ENCODE results near the gene ADO. TPM values are rescaled to one million over a fixed set of nuclear protein-coding genes. Genes with fewer than 3 reads are reported as not detected.

Gene ADO
- polyA plus RNA-seq, 1 experiment = 7.8 TPM

DNA sequence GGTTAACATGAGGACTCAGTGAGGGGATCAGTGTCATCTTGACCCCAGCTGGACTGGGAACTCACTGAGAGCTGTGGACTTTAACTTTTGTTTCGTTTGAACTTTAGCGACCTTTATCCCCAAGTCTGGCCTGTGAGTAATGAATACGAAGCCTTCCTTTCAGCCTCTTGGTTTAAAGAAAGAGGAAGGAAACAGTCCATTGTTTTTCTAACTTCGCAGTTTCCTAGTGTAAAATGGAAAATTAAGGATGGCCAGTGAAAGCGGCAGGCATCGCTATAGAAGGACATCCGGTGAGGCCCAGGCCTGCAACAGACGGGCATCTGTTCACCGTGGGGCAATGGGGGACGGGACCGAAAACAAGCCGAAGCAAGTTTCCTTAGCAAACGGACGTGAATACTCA, 44.1 kb upstream of the ADO start:
- no peak for DNase-seq (ENCODE audit: low read depth)
- ChIA-PET CTCF (interaction anchor here (1.0 to 1.2 kb wide), 2 partner anchors 11 to 18 kb away, joined by 3 to 6 read pairs; no protein-coding TSS in a partner anchor), POLR2A (no interaction called here)
- H3K4me3 ChIP-seq (ENCODE audit: low read depth, low read length) = no peak overlapping the region
- TF ChIP-seq, protein P1, sequence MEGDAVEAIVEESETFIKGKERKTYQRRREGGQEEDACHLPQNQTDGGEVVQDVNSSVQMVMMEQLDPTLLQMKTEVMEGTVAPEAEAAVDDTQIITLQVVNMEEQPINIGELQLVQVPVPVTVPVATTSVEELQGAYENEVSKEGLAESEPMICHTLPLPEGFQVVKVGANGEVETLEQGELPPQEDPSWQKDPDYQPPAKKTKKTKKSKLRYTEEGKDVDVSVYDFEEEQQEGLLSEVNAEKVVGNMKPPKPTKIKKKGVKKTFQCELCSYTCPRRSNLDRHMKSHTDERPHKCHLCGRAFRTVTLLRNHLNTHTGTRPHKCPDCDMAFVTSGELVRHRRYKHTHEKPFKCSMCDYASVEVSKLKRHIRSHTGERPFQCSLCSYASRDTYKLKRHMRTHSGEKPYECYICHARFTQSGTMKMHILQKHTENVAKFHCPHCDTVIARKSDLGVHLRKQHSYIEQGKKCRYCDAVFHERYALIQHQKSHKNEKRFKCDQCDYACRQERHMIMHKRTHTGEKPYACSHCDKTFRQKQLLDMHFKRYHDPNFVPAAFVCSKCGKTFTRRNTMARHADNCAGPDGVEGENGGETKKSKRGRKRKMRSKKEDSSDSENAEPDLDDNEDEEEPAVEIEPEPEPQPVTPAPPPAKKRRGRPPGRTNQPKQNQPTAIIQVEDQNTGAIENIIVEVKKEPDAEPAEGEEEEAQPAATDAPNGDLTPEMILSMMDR (IDR thresholded peaks at IDR 0.05; ENCODE audit: insufficient read depth, low read depth, low read length) = no peak
- no peaks in the 10 kb centered on the region for H3K27me3 ChIP-seq (ENCODE audit: control insufficient read depth, insufficient read depth, low read length)
- no peaks in the 10 kb centered on the region for H3K36me3 ChIP-seq (ENCODE audit: control insufficient read depth, insufficient read depth, low read length)

GRCh38 chr10:62761115-62761514, 43.4 kb upstream of the ADO start:
- no peak for DNase-seq (ENCODE audit: low read depth)
- POLR2A ChIA-PET = no interaction called here
- CTCF ChIA-PET = interaction anchor here (0.6 to 1.2 kb wide), 2 partner anchors 17 to 40 kb away, joined by 3 read pairs; no protein-coding TSS in a partner anchor
- TF ChIP-seq, protein P1 (IDR thresholded peaks at IDR 0.05; ENCODE audit: insufficient read depth, low read depth, low read length) = no peak
- Histone ChIP-seq H3K4me3 (ENCODE audit: low read depth, low read length) (no peak overlapping the region), H3K27me3 (ENCODE audit: control insufficient read depth, insufficient read depth, low read length) (no peaks in the 10 kb centered on the region), H3K36me3 (ENCODE audit: control insufficient read depth, insufficient read depth, low read length) (no peaks in the 10 kb centered on the region)

- TF ChIP-seq, protein P1 (IDR thresholded peaks at IDR 0.05; ENCODE audit: insufficient read depth, low read depth, low read length) = no peak
- no peaks in the 10 kb centered on the region for H3K36me3 ChIP-seq (ENCODE audit: control insufficient read depth, insufficient read depth, low read length)
- POLR2A ChIA-PET = no interaction called here
- DNase-seq (ENCODE audit: low read depth) = no peak
- CTCF ChIA-PET = no interaction called here
- no peaks in the 10 kb centered on the region for H3K27me3 ChIP-seq (ENCODE audit: control insufficient read depth, insufficient read depth, low read length)
- no peak overlapping the region for H3K4me3 ChIP-seq (ENCODE audit: low read depth, low read length)
These were observed 41.4 kb upstream of the ADO start for GRCh38 chr10:62763155-62763554.

GRCh38 chr10:62764011-62764410, 40.5 kb upstream of the ADO start:
- Histone ChIP-seq H3K4me3 (ENCODE audit: low read depth, low read length) (no peak overlapping the region), H3K27me3 (ENCODE audit: control insufficient read depth, insufficient read depth, low read length) (no peaks in the 10 kb centered on the region), H3K36me3 (ENCODE audit: control insufficient read depth, insufficient read depth, low read length) (no peaks in the 10 kb centered on the region)
- no peak for DNase-seq (ENCODE audit: low read depth)
- TF ChIP-seq, protein P1 (IDR thresholded peaks at IDR 0.05; ENCODE audit: insufficient read depth, low read depth, low read length) = no peak
- POLR2A ChIA-PET = no interaction called here
- CTCF ChIA-PET = no interaction called here

GRCh38 chr10:62765726-62766125, 38.8 kb upstream of the ADO start:
- H3K36me3 ChIP-seq (ENCODE audit: control insufficient read depth, insufficient read depth, low read length) = no peaks in the 10 kb centered on the region
- H3K27me3 ChIP-seq (ENCODE audit: control insufficient read depth, insufficient read depth, low read length) = no peaks in the 10 kb centered on the region
- DNase-seq (ENCODE audit: low read depth) = no peak
- ChIA-PET CTCF (no interaction called here), POLR2A (no interaction called here)
- TF ChIP-seq, protein P1 (IDR thresholded peaks at IDR 0.05; ENCODE audit: insufficient read depth, low read depth, low read length) = no peak
- H3K4me3 ChIP-seq (ENCODE audit: low read depth, low read length) = no peak overlapping the region

Measured in BJ (cell line).